Activated naive CD4-positive, alpha-beta T cell treated with anti-CD3 and anti-CD28 coated beads, Interleukin-2, amount 50 U/mL, for 24 hours (primary cell): ENCODE data around the gene MYH13.
"Not testable (repeated sequence)": the region's sequence is repeated elsewhere in the genome, so short reads cannot be mapped to it uniquely, and the experiment has no call there.

Source experiments
- H3K27ac Mint-ChIP-seq: one replicate; pipeline ENCODE4 v1.8.0; 2021; ENCODE audit warnings: mild to moderate bottlenecking, mixed read lengths
- H3K27me3 Mint-ChIP-seq: one replicate; pipeline ENCODE4 v1.8.0; 2021; ENCODE audit warnings: mixed read lengths
- H3K36me3 Mint-ChIP-seq: one replicate; pipeline ENCODE4 v1.8.0; 2021; ENCODE audit warnings: mixed read lengths
- H3K4me1 Mint-ChIP-seq: one replicate; pipeline ENCODE4 v1.8.0; 2021; ENCODE audit warnings: mixed read lengths
- H3K4me3 Mint-ChIP-seq: one replicate; pipeline ENCODE4 v1.8.0; 2021; ENCODE audit warnings: mild to moderate bottlenecking, mixed read lengths
- H3K9me3 Mint-ChIP-seq: one replicate; pipeline ENCODE4 v1.8.0; 2021; ENCODE audit warnings: mixed read lengths

The MYH13 gene

DNA sequence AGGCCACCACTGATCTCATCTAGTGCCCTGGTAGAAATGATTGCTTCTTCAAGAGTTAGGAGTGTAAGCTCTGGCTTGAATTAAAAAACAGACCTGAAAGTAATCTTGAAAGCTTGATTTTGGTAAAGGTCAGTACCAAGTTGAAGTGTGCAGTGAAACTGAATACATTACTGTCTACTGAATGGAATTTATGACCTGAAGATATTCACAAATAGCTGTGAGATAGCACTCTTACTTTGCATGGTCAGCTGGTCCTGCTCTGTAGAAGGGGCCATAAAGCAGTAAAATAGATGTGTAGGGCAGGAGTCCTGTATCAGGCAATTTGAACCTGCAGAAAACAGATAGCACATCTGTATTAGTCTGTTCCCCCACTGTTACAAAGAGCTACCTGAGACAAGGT is 78.6 kb downstream of the MYH13 start:
- H3K4me1 Mint-ChIP-seq: no peaks in the 10 kb centered on the region
- no peaks in the 10 kb centered on the region for H3K9me3 Mint-ChIP-seq
- H3K27me3 Mint-ChIP-seq: peaks cover 9% of the 10 kb centered on the region
- H3K36me3 Mint-ChIP-seq: no peaks in the 10 kb centered on the region
- no peak overlapping the region for H3K4me3 Mint-ChIP-seq
- no peak overlapping the region for H3K27ac Mint-ChIP-seq

DNA sequence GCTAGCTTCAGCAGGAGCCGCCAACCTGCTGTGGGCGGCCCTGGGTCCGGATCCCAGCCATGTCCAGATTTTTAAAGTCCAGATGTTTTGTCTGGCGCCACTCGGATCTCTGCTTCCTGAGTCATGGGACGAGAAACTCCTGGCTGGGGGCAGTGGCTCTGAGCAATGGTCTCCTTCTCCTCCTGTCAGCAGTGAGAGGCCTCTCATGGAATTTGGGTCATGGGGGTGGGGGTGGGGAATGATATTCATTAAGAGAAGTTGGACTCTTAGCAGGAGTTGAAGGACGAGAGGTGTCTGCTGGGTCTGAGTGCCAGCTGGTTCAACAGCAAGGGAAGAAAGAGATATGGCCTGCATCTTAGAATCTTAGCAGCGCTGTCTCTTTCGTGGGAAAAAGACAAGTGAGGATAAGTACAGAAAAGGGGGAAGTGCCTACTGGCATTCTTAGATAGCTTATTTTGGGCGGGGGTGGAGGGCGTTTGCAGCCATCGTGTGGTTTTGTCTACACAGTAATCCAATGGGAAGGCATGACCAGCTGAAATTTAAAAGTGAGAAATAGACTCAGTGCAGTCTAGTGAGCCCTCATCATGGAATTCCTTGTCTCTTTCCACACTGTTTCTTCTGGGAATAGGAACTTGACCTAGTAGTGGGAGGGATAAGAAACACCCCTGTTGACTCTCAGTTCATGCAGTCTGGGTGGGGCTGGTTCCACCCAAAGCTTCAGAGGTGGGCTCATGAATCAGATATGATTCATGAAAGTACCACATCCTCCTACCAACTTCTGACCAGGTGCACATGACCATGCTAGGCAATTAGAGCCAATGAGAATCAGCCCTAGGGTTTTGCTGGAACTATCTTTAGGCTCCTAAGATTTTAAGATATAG is 80.5 kb downstream of the MYH13 start:
- Mint-ChIP-seq H3K4me3 (no peak overlapping the region), H3K9me3 (no peaks in the 10 kb centered on the region), H3K27me3 (peaks cover 15% of the 10 kb centered on the region), H3K27ac (no peak overlapping the region), H3K36me3 (no peaks in the 10 kb centered on the region), H3K4me1 (no peaks in the 10 kb centered on the region)

DNA sequence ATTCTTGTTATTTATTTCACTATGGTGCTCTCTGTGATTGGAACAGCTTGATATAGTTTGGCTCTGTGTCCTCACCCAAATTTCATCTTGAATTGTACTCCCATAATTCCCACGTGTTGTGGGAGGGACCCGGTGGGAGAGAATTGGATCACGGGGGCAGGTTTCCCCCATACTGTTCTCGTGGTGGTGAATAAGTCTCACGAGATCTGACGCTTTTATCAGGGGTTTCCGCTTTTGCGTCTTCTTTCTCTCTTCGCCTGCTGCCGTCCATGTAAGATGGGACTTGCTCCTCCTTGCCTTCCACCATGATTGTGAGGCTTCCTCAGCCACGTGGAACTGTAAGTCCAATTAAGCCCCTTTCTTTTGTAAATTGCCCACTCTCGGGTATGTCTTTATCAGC is 81.2 kb downstream of the MYH13 start:
- H3K27me3 Mint-ChIP-seq: peaks cover 15% of the 10 kb centered on the region
- not testable (repeated sequence) for H3K4me3 Mint-ChIP-seq, H3K4me1 Mint-ChIP-seq, H3K27ac Mint-ChIP-seq, H3K9me3 Mint-ChIP-seq, H3K36me3 Mint-ChIP-seq

DNA sequence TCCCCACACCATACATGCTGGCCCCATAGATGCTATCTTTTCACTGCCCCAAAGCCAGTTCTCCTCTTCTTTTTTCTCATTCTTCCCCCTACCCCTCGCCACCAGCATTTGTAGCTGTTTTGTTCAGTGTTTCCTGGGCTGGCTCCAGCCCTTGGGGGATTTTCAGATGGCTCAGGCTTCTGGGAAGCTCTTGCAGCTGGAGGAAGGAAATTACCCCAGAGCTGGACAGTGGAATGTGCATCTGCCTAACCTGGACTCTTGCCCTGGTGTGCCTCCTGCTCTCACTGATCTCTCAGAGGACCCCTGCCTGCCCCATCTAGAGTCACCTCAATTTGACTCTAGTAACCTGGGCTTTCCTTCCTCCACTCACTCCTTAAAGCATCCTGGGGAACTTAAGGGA is 82.8 kb downstream of the MYH13 start:
- H3K27ac Mint-ChIP-seq: no peak overlapping the region
- H3K36me3 Mint-ChIP-seq: no peaks in the 10 kb centered on the region
- H3K4me3 Mint-ChIP-seq: no peak overlapping the region
- H3K27me3 Mint-ChIP-seq: peaks cover 15% of the 10 kb centered on the region
- H3K9me3 Mint-ChIP-seq: no peaks in the 10 kb centered on the region
- H3K4me1 Mint-ChIP-seq: no peaks in the 10 kb centered on the region

DNA sequence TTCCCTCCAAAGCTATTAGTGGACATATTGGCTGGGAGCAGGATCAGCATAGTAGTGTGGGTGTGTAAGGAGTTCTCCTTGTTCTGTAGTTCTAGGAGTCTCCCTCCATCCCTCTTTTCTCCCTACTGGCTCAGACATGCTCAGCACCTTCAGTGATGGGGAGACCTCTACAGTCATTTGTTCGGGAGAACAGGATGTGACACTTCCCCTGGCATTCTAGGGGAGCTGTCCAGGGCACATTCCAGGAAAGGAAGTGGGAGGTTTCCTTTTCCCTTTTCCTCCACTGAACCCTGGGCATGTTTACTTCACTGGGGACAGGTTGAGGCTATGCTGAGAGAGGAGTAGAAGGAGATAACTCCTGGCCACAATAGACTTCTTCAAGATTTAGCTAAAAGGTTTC is 86.5 kb downstream of the MYH13 start:
- Mint-ChIP-seq H3K4me3 (no peak overlapping the region), H3K9me3 (no peaks in the 10 kb centered on the region), H3K27ac (no peak overlapping the region), H3K27me3 (peaks cover 12% of the 10 kb centered on the region), H3K36me3 (no peaks in the 10 kb centered on the region), H3K4me1 (no peaks in the 10 kb centered on the region)

DNA sequence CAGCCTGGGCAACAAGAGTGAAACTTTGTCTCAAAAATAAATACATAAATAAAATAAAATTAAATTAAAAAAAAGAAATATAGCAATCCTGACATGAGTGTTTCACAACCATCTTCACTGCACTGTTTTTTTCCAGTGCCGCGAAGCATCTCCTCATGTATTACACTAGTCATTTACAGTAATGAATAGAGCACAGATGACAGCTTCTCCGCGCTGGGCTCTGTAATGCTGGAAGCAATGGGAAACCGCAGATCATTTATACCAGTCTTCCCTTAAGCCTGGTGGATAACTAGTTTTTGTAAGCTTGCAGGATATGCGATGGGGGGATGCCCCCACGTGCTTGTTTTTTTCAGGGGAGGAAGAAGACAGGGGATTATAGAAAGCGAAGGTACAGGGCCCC is 86.9 kb downstream of the MYH13 start:
- no peaks in the 10 kb centered on the region for H3K4me1 Mint-ChIP-seq

DNA sequence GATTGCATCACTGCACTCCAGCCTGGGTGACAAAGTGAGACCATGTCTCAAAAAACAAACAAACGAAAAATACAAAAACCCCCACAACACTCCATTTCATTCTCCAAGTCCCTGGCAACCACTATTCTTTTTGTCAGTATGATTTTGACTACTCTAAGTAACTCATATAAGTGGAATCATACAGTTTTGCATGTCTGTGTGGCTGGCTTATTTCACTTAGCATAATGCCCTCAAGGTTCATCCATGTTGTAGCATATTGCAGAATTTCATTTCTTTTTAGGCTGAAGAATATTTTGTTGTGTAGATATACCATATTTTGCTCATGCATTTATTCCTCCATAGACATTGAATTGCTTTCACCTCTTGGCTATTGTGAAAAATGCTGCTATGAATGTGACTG is 92.7 kb downstream of the MYH13 start:
- H3K4me3 Mint-ChIP-seq: no peak overlapping the region
- peaks cover 3% of the 10 kb centered on the region for H3K27me3 Mint-ChIP-seq
- no peak overlapping the region for H3K27ac Mint-ChIP-seq
- H3K4me1 Mint-ChIP-seq: no peaks in the 10 kb centered on the region
- H3K9me3 Mint-ChIP-seq: no peaks in the 10 kb centered on the region
- H3K36me3 Mint-ChIP-seq: no peaks in the 10 kb centered on the region

More for the DNA sequence above, 86.9 kb downstream of the MYH13 start:
- Mint-ChIP-seq H3K27me3 (peaks cover 12% of the 10 kb centered on the region), H3K9me3 (no peaks in the 10 kb centered on the region), H3K27ac (no peak overlapping the region), H3K4me3 (no peak overlapping the region), H3K36me3 (no peaks in the 10 kb centered on the region)

DNA sequence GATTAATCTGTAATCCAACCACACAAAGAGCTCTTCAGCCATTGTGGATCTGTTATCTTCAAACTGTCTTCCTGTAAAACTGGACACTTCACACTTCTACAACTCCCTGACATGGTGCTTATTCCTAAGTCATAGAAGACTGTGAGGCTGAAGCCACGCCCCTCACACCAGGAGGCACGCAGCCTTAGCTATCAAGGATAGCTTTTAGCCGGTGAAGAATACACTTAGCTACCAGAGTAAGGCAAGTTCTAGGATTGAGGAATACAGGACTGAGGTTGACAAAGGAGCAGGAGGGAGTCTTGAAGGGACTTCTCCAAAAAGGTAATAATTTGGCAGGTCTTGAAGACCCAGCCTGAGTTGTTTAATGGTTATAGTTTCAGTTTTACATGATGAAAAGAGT is 94.6 kb downstream of the MYH13 start:
- Mint-ChIP-seq H3K9me3 (no peaks in the 10 kb centered on the region), H3K4me3 (no peak overlapping the region), H3K27ac (no peak overlapping the region), H3K27me3 (peaks cover 6% of the 10 kb centered on the region), H3K4me1 (no peaks in the 10 kb centered on the region), H3K36me3 (no peaks in the 10 kb centered on the region)

DNA sequence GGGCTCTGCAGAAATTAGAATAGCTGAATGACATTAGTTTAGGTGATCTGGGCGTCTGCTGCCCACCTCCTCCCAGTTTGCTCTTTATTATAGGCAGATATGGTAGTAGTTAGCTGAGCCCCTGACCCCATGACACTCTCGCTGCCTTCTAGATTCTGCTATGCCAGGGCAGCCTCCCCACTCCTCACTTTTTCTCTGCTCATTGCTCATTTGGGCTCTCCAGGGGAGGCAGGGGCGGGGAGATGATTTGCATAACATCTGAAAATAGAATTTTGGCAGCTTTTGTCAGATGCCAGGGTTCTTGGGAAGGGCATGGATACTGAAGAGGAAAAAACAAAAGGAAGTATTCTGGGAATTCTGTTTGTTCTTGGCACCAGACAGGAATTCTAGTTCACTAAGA is 96.4 kb downstream of the MYH13 start:
- H3K4me3 Mint-ChIP-seq: no peak overlapping the region
- no peaks in the 10 kb centered on the region for H3K4me1 Mint-ChIP-seq
- peaks cover 6% of the 10 kb centered on the region for H3K27me3 Mint-ChIP-seq
- no peaks in the 10 kb centered on the region for H3K9me3 Mint-ChIP-seq
- no peak overlapping the region for H3K27ac Mint-ChIP-seq
- H3K36me3 Mint-ChIP-seq: no peaks in the 10 kb centered on the region

DNA sequence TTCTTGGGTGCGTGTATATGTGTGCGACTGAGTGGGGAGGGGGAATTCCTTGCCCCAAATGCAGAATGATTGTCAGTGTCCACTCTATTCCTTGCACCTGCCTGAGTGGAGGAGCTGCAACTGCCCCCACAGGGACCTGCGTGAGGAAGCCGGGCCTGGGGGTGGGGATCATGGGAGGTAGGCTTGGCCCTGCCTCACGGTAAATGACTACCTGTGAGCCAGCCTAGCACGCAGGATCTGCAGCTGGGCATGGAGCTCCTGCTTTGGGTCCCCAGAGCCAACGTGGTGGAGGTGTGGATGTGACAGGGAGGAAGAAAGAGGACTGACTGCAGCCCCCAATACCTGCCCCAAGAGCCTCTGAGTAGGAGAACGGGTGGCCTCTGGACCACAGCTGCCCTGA is 97.4 kb downstream of the MYH13 start:
- Mint-ChIP-seq H3K36me3 (no peaks in the 10 kb centered on the region), H3K9me3 (no peaks in the 10 kb centered on the region), H3K27me3 (peaks cover 6% of the 10 kb centered on the region), H3K27ac (no peak overlapping the region), H3K4me1 (no peaks in the 10 kb centered on the region), H3K4me3 (no peak overlapping the region)

DNA sequence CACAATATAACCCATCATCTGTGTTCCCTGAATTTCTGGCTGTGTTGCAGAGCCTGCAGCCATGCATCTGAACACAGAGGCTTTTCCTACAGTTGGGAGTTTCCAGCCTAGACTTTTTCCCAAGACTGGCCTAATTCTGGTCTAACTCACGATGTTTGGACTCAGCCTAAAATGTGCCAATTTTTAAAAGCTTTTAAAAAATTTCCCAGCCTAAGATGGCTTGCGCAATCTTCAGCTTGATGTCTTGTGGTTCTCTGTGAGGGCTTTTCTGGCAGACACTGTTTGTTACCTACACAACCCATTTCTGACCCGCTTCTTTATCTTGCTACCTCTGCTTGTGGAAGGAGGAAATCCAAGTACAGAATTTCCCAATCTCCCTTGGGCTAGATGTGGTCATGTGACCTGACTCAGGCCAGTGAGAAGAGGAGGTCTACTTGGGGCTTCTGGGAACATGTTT is 101.7 kb downstream of the MYH13 start:
- no peaks in the 10 kb centered on the region for H3K9me3 Mint-ChIP-seq
- no peaks in the 10 kb centered on the region for H3K36me3 Mint-ChIP-seq
- H3K4me3 Mint-ChIP-seq: no peak overlapping the region
- H3K27ac Mint-ChIP-seq: no peak overlapping the region
- H3K4me1 Mint-ChIP-seq: no peaks in the 10 kb centered on the region
- H3K27me3 Mint-ChIP-seq: peaks cover 4% of the 10 kb centered on the region

DNA sequence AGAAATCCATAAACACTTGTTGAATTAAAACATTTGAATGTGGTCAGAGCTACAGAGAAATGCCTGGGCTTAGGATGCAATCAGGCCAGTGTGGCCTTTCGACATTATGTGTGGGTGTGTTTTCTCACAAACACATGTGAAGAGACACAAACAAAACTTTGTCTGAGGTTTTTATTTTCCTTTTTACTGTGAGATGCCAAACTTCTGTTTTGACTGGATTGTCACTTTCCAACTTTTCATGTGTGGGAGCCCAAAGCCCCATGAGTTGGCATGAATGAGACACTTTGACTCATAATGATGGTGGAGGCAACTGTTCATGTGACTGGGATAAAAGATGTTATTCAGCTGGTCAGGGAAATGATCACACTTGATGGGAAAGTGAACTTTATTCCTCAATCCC is 102.5 kb downstream of the MYH13 start:
- H3K9me3 Mint-ChIP-seq: no peaks in the 10 kb centered on the region
- H3K4me1 Mint-ChIP-seq: no peaks in the 10 kb centered on the region
- H3K36me3 Mint-ChIP-seq: no peaks in the 10 kb centered on the region
- no peak overlapping the region for H3K27ac Mint-ChIP-seq
- no peak overlapping the region for H3K4me3 Mint-ChIP-seq
- H3K27me3 Mint-ChIP-seq: peaks cover 4% of the 10 kb centered on the region

DNA sequence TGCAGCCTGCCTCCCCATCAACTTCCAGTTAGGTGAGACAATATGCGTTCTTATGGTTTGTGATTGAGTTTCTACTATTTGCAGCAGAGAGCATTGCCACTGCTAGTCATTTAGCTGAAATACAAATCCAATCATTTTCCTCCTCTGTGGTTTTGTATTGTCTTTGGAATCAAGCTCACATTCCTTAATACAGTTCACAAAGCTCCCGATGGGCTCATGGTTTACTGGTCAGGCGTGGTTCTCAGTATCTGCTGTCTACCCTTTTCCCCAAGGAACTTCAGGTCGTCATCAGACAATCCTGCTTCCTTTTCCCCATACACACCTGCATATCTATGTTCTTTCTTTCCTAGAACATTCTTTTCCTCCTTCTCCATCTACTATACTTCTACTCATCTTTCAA is 104.8 kb downstream of the MYH13 start:
- H3K4me3 Mint-ChIP-seq: no peak overlapping the region
- no peaks in the 10 kb centered on the region for H3K27me3 Mint-ChIP-seq
- no peak overlapping the region for H3K27ac Mint-ChIP-seq
- H3K36me3 Mint-ChIP-seq: no peaks in the 10 kb centered on the region
- no peaks in the 10 kb centered on the region for H3K4me1 Mint-ChIP-seq
- no peaks in the 10 kb centered on the region for H3K9me3 Mint-ChIP-seq

DNA sequence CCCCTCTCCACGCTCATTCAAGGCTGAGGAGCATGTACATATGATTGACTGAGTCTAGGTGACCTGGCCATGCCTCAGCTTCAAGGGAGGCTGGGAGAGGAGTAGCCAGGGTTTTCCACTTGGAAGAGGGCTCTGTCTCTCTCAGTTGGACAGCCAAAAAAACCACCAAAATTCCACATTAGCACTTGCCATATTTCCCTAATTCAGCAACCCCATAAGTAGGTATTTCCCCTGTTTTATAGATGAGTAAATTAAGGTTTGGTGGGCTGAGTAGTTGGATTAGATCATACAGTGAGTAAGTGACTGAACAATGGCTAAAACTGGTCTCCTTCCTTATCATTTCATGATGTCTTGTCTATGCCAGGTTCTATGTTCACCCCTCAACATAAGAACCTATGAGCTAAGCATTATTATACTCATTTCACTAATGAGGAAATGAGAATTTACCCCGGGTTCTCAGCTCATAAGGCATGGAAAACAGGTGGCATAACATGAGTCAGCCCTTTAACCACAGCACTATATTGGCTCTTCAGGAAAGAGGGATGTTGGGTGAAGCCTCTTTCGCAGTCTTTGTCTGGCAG is 106.4 kb downstream of the MYH13 start:
- H3K4me3 Mint-ChIP-seq: no peak overlapping the region
- no peaks in the 10 kb centered on the region for H3K36me3 Mint-ChIP-seq
- H3K9me3 Mint-ChIP-seq: no peaks in the 10 kb centered on the region
- no peaks in the 10 kb centered on the region for H3K27me3 Mint-ChIP-seq
- no peaks in the 10 kb centered on the region for H3K4me1 Mint-ChIP-seq
- H3K27ac Mint-ChIP-seq: no peak overlapping the region

DNA sequence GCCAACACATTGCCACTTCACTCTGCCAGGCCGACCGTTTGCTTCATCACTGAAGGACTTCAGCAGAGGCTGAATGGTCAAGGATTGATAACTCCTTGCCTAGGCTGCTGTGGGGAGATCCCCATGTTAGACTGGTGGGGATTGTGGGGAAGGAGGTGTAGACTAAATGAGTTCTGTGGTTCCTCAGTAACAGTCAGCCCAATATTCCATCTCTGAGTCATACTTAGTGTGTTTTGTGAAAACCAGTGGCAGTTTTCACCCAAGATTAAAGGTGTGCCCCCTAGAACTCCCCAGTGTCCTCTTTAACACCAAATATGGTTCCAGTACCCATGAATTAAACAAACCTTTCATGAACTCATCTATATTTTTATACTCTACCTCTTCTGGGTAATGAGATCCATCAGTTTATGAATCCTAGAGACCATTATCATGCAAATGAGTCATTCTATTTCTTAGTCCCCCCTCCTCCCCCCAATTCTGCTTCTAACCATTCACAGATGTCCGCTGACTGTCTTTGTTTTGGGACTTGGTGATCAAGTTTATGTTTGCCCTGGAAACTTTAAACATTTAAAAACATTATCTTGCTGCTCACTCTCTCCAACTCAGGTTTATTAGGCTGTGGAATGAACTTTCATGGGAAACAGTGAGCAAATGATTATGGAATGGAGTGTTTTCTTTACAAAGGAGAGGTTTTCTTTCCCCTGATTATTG is 107.6 kb downstream of the MYH13 start:
- no peaks in the 10 kb centered on the region for H3K4me1 Mint-ChIP-seq
- no peak overlapping the region for H3K4me3 Mint-ChIP-seq

DNA sequence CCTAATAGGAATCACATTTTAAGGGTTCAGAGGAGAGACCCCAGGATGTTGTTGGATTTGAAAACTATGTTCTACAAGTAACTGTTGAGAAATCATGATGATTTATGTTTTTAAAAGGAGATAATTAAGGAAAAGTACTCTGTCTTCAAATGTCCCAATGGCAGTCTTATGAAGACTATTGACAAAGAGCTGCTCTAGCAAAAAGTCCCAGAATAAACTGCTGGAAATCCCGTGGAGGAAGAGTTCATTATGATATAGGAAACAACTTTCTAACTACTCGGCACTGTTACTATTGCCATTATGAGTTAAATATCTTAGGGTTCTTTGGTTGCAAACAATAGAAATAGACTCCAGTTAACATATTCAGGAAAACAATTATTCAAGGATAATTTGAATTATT is 108.8 kb downstream of the MYH13 start:
- H3K9me3 Mint-ChIP-seq: no peaks in the 10 kb centered on the region

More for the DNA sequence above, 107.6 kb downstream of the MYH13 start:
- H3K27me3 Mint-ChIP-seq: no peaks in the 10 kb centered on the region
- no peaks in the 10 kb centered on the region for H3K9me3 Mint-ChIP-seq
- no peaks in the 10 kb centered on the region for H3K36me3 Mint-ChIP-seq
- H3K27ac Mint-ChIP-seq: no peak overlapping the region

More for the DNA sequence above, 108.8 kb downstream of the MYH13 start:
- no peaks in the 10 kb centered on the region for H3K4me1 Mint-ChIP-seq
- H3K27me3 Mint-ChIP-seq: no peaks in the 10 kb centered on the region
- no peaks in the 10 kb centered on the region for H3K36me3 Mint-ChIP-seq
- no peak overlapping the region for H3K4me3 Mint-ChIP-seq
- H3K27ac Mint-ChIP-seq: no peak overlapping the region
